HG03469 (cell line): Measurements from ENCODE around the gene CPM.
A peak's percentile ranks its signal among the peaks of the same experiment; 100 is the strongest.

Experiments used
- ATAC-seq: cut with Tn5 transposase; IDR thresholded peaks from one replicate; pipeline ENCODE4 v1.9.1; 2021; ENCODE audit warnings: mild to moderate bottlenecking, moderate library complexity, moderate number of reproducible peaks; ENCODE audit not compliant: unreplicated experiment

Gene CPM

GRCh38 chr12:68957273-68957672, 24.3 kb upstream of the CPM start:
- no peak for ATAC-seq

- ATAC-seq, result no peak
These were observed 23.5 kb upstream of the CPM start for GRCh38 chr12:68956466-68956865.

GRCh38 chr12:68954811-68955210, 21.8 kb upstream of the CPM start:
- no peak for ATAC-seq

GRCh38 chr12:68953536-68953935, 20.6 kb upstream of the CPM start:
- ATAC-seq, result no peak

DNA sequence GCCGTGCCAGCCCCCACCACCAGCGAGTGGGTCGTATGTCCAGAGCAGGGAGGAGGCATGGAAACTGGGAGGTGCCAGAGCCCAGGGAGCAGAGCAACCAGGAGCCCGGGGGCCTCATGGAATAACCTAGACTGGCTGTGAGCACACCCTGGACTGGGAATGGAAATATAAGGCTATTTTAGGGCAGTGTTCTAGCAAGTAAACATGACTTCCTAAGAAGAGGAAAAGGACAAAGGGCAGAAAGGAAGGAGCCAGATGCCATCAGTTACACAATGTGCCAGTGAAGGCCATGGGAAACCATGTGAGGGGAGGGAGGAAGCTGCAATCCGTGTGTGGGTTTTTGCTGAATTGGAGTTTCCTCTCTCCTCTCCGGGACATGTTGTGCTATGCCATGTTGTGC, 18.7 kb upstream of the CPM start:
- ATAC-seq, result no peak

DNA sequence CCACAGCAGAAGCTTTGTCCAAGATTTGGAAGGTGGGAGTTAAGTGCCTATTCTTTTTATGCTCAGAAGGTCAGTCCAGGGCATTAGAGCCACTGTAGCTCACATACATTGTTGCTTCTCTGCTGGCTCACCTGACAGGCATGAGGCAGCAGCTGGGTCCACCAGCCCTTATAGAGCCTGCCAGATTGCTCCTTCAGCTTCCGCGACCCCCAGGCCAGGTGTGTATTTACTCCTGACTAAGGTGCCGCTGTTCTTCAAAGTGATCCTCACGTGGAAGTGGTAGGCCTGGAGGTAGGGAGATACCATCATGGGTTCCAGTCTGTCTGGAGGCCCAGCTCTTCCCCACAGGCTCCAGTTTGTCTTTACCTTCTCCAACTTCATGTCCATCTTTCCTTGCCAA, 17.5 kb upstream of the CPM start:
- no peak for ATAC-seq

- no peak for ATAC-seq
These were observed 12.3 kb upstream of the CPM start for GRCh38 chr12:68945255-68945654.

- no peak for ATAC-seq
These were observed 11.5 kb upstream of the CPM start for GRCh38 chr12:68944296-68945076.

DNA sequence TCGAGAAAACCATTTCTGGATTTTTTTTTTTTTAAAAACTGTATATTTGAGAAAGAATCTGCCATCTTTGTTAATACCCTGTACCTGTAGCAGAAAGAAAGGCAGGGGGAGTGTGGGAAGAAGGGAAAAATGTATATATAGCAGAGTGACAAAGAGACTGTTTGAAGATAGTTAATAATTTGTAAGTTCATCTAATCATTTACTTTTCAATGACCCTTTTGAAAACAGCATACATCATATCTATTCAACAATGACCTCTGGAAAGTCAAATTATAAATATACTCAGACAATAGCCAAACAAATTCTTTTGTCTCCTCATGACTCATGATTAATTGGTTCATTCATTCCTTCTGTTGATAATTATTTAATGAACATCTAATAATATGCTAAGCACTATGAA, 10.9 kb upstream of the CPM start:
- no peak for ATAC-seq

DNA sequence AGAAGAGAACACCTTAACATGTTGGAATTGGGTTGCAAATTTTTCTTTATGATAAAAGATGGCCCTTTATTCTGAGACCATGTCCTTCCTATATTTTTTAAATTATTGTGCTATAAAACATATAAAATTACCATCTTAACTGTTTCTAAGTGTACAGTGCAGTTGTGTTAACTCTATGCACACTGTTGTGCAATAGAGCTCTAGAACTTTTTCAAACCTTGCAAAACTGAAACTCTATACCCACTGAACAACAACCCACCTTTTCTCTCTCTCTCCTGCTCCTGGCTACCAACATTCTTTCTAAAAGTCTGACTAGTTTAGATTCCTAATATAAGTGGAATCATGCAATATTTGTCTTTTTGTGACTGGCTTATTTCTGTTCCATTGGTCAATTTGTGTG, 7.8 kb upstream of the CPM start:
- ATAC-seq, result no peak

- no peak for ATAC-seq
These were observed 6.5 kb upstream of the CPM start for GRCh38 chr12:68939505-68939904.

GRCh38 chr12:68934392-68934791, 1.4 kb upstream of the CPM start:
- ATAC-seq, result no peak

- ATAC-seq, result peak; percentile 24
These were observed 627 bp downstream of the CPM start for GRCh38 chr12:68932128-68932960.

GRCh38 chr12:68930178-68930577, 2.8 kb downstream of the CPM start:
- no peak for ATAC-seq

DNA sequence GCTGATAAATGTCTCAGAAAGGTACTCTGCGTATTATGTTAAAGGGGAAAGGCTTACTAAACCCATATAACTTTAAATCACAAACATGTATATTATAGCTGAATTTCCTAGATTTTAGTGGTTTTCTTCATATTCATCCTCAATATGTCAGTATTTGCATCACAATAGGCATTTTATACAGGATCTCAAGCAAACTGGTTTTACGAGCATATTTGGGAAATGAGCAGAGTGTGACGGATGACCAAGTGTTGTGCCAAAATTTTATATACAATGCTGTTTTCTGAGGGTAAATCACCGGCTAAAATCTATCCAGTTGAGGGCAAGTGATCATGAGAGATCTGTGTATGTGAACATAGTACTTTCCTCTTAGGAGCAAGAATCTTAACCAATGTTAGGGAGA, 8.4 kb downstream of the CPM start:
- ATAC-seq, result no peak

- no peak for ATAC-seq
These were observed 13.3 kb downstream of the CPM start for GRCh38 chr12:68919581-68920239.

- no peak for ATAC-seq
These were observed 14.0 kb downstream of the CPM start for GRCh38 chr12:68918960-68919359.

- ATAC-seq, result no peak
These were observed 17.9 kb downstream of the CPM start for GRCh38 chr12:68915055-68915454.

DNA sequence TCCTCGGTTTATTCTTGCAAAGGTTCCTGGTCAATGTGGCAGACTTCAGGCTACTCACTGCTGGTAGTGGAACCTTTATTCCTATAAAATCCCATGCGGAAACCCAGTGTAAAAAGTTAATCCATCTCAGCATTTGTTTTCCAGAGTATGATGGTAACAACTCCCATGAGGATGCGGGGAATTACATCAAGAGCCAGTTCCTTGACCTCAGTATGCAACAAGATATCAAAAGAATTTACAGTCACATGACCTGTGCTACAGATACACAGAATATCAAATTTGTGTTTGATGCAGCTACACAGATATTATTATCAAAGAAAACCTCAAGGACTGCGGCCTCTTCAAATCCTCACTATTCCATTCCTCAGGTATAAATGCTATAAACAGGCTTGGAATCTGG, 19.3 kb downstream of the CPM start:
- no peak for ATAC-seq

GRCh38 chr12:68912916-68913315, 20.1 kb downstream of the CPM start:
- ATAC-seq, result no peak

GRCh38 chr12:68911197-68911718, 21.7 kb downstream of the CPM start:
- no peak for ATAC-seq
